ENCODE results near the gene MAN2C1. TPM values are rescaled to one million over a fixed set of nuclear protein-coding genes. Genes with fewer than 3 reads are reported as not detected.
"Not testable (repeated sequence)": the region's sequence is repeated elsewhere in the genome, so short reads cannot be mapped to it uniquely, and the experiment has no call there.

The MAN2C1 gene
- total RNA-seq, 1 donor from 2014 or later = 104 TPM

GRCh38 chr15:75347222-75348033, 21.0 kb downstream of the MAN2C1 start:
- no peak for DNase-seq (ENCODE audit: low read depth)
- no peak for TF ChIP-seq CTCF (conservative IDR thresholded peaks at IDR 0.05; ENCODE audit: low read depth, low read length)
- H3K4me3 ChIP-seq (ENCODE audit: low read depth, low read length) = peak overlapping the region; percentile 97

- peak within 1 kb of the TSS; percentile 97 for H3K4me3 ChIP-seq (ENCODE audit: low read depth, low read length)
- TF ChIP-seq CTCF (conservative IDR thresholded peaks at IDR 0.05; ENCODE audit: low read depth, low read length) = no peak
- no peak for DNase-seq (ENCODE audit: low read depth)
Measured at GRCh38 chr15:75346796-75347221, 21.6 kb downstream of the MAN2C1 start, which contains the start of gene NEIL1. Gene NEIL1, plus strand, starts transcription at chr15:75347039. Its CDS starts 1,867 bp downstream, at chr15:75348906.

GRCh38 chr15:75343953-75344352, 24.5 kb downstream of the MAN2C1 start:
- H3K4me3 ChIP-seq (ENCODE audit: low read depth, low read length); DNase-seq (ENCODE audit: low read depth): not testable (repeated sequence)

- no peak for TF ChIP-seq CTCF (conservative IDR thresholded peaks at IDR 0.05; ENCODE audit: low read depth, low read length)
- DNase-seq (ENCODE audit: low read depth) = no peak
- H3K4me3 ChIP-seq (ENCODE audit: low read depth, low read length) = no peak overlapping the region
Measured at GRCh38 chr15:75342221-75342620, 26.2 kb downstream of the MAN2C1 start.

- TF ChIP-seq CTCF (conservative IDR thresholded peaks at IDR 0.05; ENCODE audit: low read depth, low read length) = no peak
Measured at GRCh38 chr15:75339531-75340240, 28.7 kb downstream of the MAN2C1 start.

GRCh38 chr15:75338661-75339240, 29.7 kb downstream of the MAN2C1 start:
- no peak for TF ChIP-seq CTCF (conservative IDR thresholded peaks at IDR 0.05; ENCODE audit: low read depth, low read length)
- no peak for DNase-seq (ENCODE audit: low read depth)
- no peak overlapping the region for H3K4me3 ChIP-seq (ENCODE audit: low read depth, low read length)

More at GRCh38 chr15:75339531-75340240, 28.7 kb downstream of the MAN2C1 start:
- DNase-seq (ENCODE audit: low read depth) = no peak
- H3K4me3 ChIP-seq (ENCODE audit: low read depth, low read length) = no peak overlapping the region

GRCh38 chr15:75335705-75336355, 32.6 kb downstream of the MAN2C1 start, which contains the start of gene COMMD4:
Gene COMMD4, plus strand, starts transcription at chr15:75336063. Its CDS starts 27 bp downstream, at chr15:75336090.
- peak; percentile 45 for DNase-seq (ENCODE audit: low read depth)
- peak within 1 kb of the TSS; percentile 88 for H3K4me3 ChIP-seq (ENCODE audit: low read depth, low read length)
- no peak for TF ChIP-seq CTCF (conservative IDR thresholded peaks at IDR 0.05; ENCODE audit: low read depth, low read length)
